B cell (primary cell): Measurements from ENCODE around the gene BRMS1L. TPM values are rescaled to one million over a fixed set of nuclear protein-coding genes. Genes with fewer than 3 reads are reported as not detected.

Experiments used
- ATAC-seq: fragments of 200-7000 bp; cut with Tn5 transposase; one replicate; pipeline ENCODE4 v1.10.0; 2021; ENCODE audit warnings: low read depth, mild to moderate bottlenecking, moderate number of reproducible peaks, moderate library complexity
- CTCF ChIA-PET: fragments of 350-600 bp; sonication (Branson Sonifier 250); formaldehyde crosslinking; loops from one replicate; lab custom pipeline; 2021; ENCODE audit warnings: antibody characterized with exemption, inconsistent platforms; lab: Charles Lee
- POLR2A ChIA-PET: fragments of 350-600 bp; sonication (Branson Sonifier 250); formaldehyde crosslinking; loops from one replicate; lab custom pipeline; 2021; ENCODE audit warnings: antibody characterized with exemption; lab: Charles Lee
- DNase-seq: peaks from one replicate; pipeline ENCODE4 v3.0.0; 2013
- H2AFZ ChIP-seq: 2 replicates; pipeline ENCODE4 v1.6.1; 2012; ENCODE audit warnings: mild to moderate bottlenecking, low read depth, low read length; ENCODE audit not compliant: insufficient read depth, poor library complexity, severe bottlenecking
- H3K27ac ChIP-seq, 2 donors: 1 replicate in 1 of 2; 2 replicates in 1 of 2; pipeline ENCODE4 v1.5.1; 2012 to 2013; ENCODE audit warnings: low read length in 2 of 2, mild to moderate bottlenecking in 2 of 2, moderate library complexity in 1 of 2
- H3K27me3 ChIP-seq, 4 experiments: fragments of 200-600 bp in 1 of 4; sonication (generic) in 1 of 4; replicated peaks in 1 of 4; 1 replicate in 2 of 4; 2 replicates in 2 of 4; pipeline versions ENCODE4 v1.6.1 to v1.7.0; 2013 to 2016; ENCODE audit warnings: low read length in 3 of 4, mild to moderate bottlenecking in 2 of 4, mixed read lengths in 1 of 4, moderate library complexity in 1 of 4; ENCODE audit not compliant: insufficient read depth in 4 of 4, control insufficient read depth in 3 of 4; ENCODE audit errors: control extremely low read depth in 1 of 4
- H3K36me3 ChIP-seq, 2 experiments: replicated peaks in 1 of 2; 1 replicate in 1 of 2; 2 replicates in 1 of 2; pipeline versions ENCODE4 v1.6.1 to v1.7.1; 2013; ENCODE audit warnings: low read length in 1 of 2; ENCODE audit not compliant: insufficient read depth in 2 of 2, control insufficient read depth in 1 of 2; ENCODE audit errors: control extremely low read depth in 1 of 2, extremely low read depth in 1 of 2
- H3K4me1 ChIP-seq, 2 donors: fragments of 200-600 bp in 1 of 2; sonication (generic) in 1 of 2; 1 replicate in 1 of 2; 2 replicates in 1 of 2; pipeline versions ENCODE4 v1.5.1 to v1.6.1; 2013 to 2017; ENCODE audit warnings: low read length in 2 of 2; ENCODE audit not compliant: control insufficient read depth in 2 of 2, insufficient read depth in 2 of 2
- H3K4me2 ChIP-seq: replicated peaks from 2 replicates; pipeline ENCODE3; 2012; ENCODE audit warnings: mild to moderate bottlenecking, low read depth, low read length; ENCODE audit not compliant: poor library complexity, severe bottlenecking
- H3K4me3 ChIP-seq, 5 experiments: fragments of 200-600 bp in 1 of 5; sonication (generic) in 1 of 5; 1 replicate in 3 of 5; 2 replicates in 2 of 5; pipeline versions ENCODE4 v1.5.1 to v1.7.0; 2011 to 2016; ENCODE audit warnings: low read length in 4 of 5, mild to moderate bottlenecking in 4 of 5, low read depth in 2 of 5, control low read depth in 1 of 5, moderate library complexity in 1 of 5; ENCODE audit not compliant: insufficient read depth in 1 of 5; ENCODE audit errors: control extremely low read depth in 1 of 5, extremely low read depth in 1 of 5
- H3K79me2 ChIP-seq: fragments of 200-600 bp; sonication (generic); one replicate; pipeline ENCODE4 v1.6.0; 2016; ENCODE audit warnings: low read length; ENCODE audit not compliant: control insufficient read depth, insufficient read depth
- H3K9ac ChIP-seq: fragments of 200-600 bp; sonication (generic); 2 replicates; pipeline ENCODE4 v1.6.1; 2017; ENCODE audit warnings: mild to moderate bottlenecking, low read length, moderate library complexity
- H3K9me3 ChIP-seq, 3 donors: one replicate each; pipeline versions ENCODE4 v1.6.1 to v1.7.1; 2013; ENCODE audit warnings: low read length in 2 of 3; ENCODE audit not compliant: control insufficient read depth in 2 of 3, insufficient read depth in 1 of 3; ENCODE audit errors: control extremely low read depth in 1 of 3
- H4K20me1 ChIP-seq: 2 replicates; pipeline ENCODE4 v1.6.0; 2012; ENCODE audit warnings: mild to moderate bottlenecking, low read length; ENCODE audit not compliant: insufficient read depth, control insufficient read depth, poor library complexity, severe bottlenecking
- H3K27ac Mint-ChIP-seq: one replicate; pipeline ENCODE4 v1.8.0; 2021; ENCODE audit warnings: mixed read lengths
- H3K27me3 Mint-ChIP-seq: one replicate; pipeline ENCODE4 v1.8.0; 2021; ENCODE audit warnings: mixed read lengths
- H3K4me1 Mint-ChIP-seq: one replicate; pipeline ENCODE4 v1.8.0; 2021; ENCODE audit warnings: mixed read lengths
- H3K4me3 Mint-ChIP-seq: one replicate; pipeline ENCODE4 v1.8.0; 2021; ENCODE audit warnings: mixed read lengths
- H3K9me3 Mint-ChIP-seq: one replicate; pipeline ENCODE4 v1.8.0; 2022; ENCODE audit warnings: mixed read lengths; ENCODE audit not compliant: insufficient read depth
- CTCF ChIP-seq: fragments of 200-600 bp; IDR thresholded peaks from one replicate; pipeline ENCODE4 v1.8.0; 2022; ENCODE audit warnings: antibody characterized with exemption, mild to moderate bottlenecking
- EZH2 ChIP-seq: IDR thresholded peaks from 2 replicates; pipeline ENCODE4 v1.6.1; 2012; ENCODE audit warnings: borderline replicate concordance, low read depth, mild to moderate bottlenecking, moderate library complexity, low read length; ENCODE audit not compliant: insufficient read depth, poor library complexity, severe bottlenecking
- WGBS: methylation state at CpG from one replicate; pipeline ENCODE4 v1.1.5; 2013; ENCODE audit warnings: missing lambda C conversion rate; ENCODE audit not compliant: insufficient coverage; 5-methylcytosine and 5-hydroxymethylcytosine counted together
- intact Hi-C: fragments of 100-400 bp; cut with micrococcal nuclease; formaldehyde crosslinking; loops from one replicate; pipeline ENCODE4 v1.10.0; 2022
- polyA plus RNA-seq: library from polyadenylated mRNA; depleted of rRNA; stranded (reverse); fragments of >200 nt; gene quantifications from 2 replicates; pipeline ENCODE4 v1.2.3, GENCODE V29; 2012
- total RNA-seq, 2 donors: library from RNA; stranded (reverse); fragments of 120-200 nt in 1 of 2; gene quantifications; 1 replicate in 1 of 2; 2 replicates in 1 of 2; pipeline versions ENCODE4 v1.2.3 to v1.2.4, GENCODE V29; 2013 to 2022

BRMS1L gene
- total and polyA plus RNA-seq, 2 donors (not counting 1 experiment from before 2014, with no cell fraction given): 1.1 to 4.7 TPM

GRCh38 chr14:35879654-35880249 lies 53.6 kb downstream of the BRMS1L start:
- DNase-seq: no peak
- POLR2A ChIA-PET: no interaction called here

More at GRCh38 chr14:35879654-35880249, 53.6 kb downstream of the BRMS1L start:
- no peak overlapping the region for H3K4me3 Mint-ChIP-seq
- Histone ChIP-seq H3K9me3 (no peaks in the 10 kb centered on the region), H3K79me2 (no peaks in the 10 kb centered on the region), H3K4me2 (no peak overlapping the region), H3K9ac (no peak overlapping the region), H3K27me3 (no peaks in the 10 kb centered on the region), H3K4me1 (peaks cover 5 to 7% of the 10 kb centered on the region in 2 donors), H3K27ac (no peak overlapping the region), H3K4me3 (no peak overlapping the region), H3K36me3 (no peaks in the 10 kb centered on the region), H4K20me1 (no peaks in the 10 kb centered on the region), H2AFZ (no peak overlapping the region)
- no CpG with 5 or more reads among the region's 1 CpG for WGBS
- no peaks in the 10 kb centered on the region for H3K27me3 Mint-ChIP-seq
- CTCF ChIA-PET: interaction anchor here (1.2 to 1.6 kb wide), 2 partner anchors 494 to 1062 kb away, joined by 5 to 8 read pairs; no protein-coding TSS in a partner anchor
- H3K27ac Mint-ChIP-seq: no peak overlapping the region
- H3K9me3 Mint-ChIP-seq: no peaks in the 10 kb centered on the region
- H3K4me1 Mint-ChIP-seq: peaks cover 3% of the 10 kb centered on the region
- TF ChIP-seq CTCF (peak; percentile 52), EZH2 (no peak)
- intact Hi-C loops: loop anchor here (10.0 kb wide), 1 partner anchor 1065 kb away; no protein-coding TSS in a partner anchor
- ATAC-seq: no peak
